ENCODE measurements around the gene INTS2.

- no peak for TF ChIP-seq CTCF (IDR thresholded peaks at IDR 0.05; ENCODE audit: low read depth, low read length)
- no peak for TF ChIP-seq POLR2A (IDR thresholded peaks at IDR 0.05; ENCODE audit: extremely low read depth, insufficient read length)
Observed at GRCh38 chr17:61874075-61874474, 53.7 kb downstream of the INTS2 start.

All from NB4 (cell line).